Endothelial cell (in vitro differentiated cells): ENCODE results near the gene CCDC182. TPM values are rescaled to one million over a fixed set of nuclear protein-coding genes. Genes with fewer than 3 reads are reported as not detected.

ENCODE experiments used
- DNase-seq: peaks from one replicate; pipeline ENCODE4 v3.0.0; 2021; ENCODE audit warnings: low spot score
- H3K27ac Mint-ChIP-seq: one replicate; pipeline ENCODE4 v1.8.0; 2021; ENCODE audit warnings: mixed read lengths, inconsistent platforms; ENCODE audit not compliant: unreplicated experiment
- H3K27me3 Mint-ChIP-seq: one replicate; pipeline ENCODE4 v1.8.0; 2021; ENCODE audit warnings: mild to moderate bottlenecking, moderate library complexity, mixed read lengths, inconsistent platforms; ENCODE audit not compliant: unreplicated experiment
- H3K36me3 Mint-ChIP-seq: one replicate; pipeline ENCODE4 v1.8.0; 2021; ENCODE audit warnings: mild to moderate bottlenecking, low read depth, mixed read lengths, inconsistent platforms; ENCODE audit not compliant: unreplicated experiment
- H3K4me1 Mint-ChIP-seq: one replicate; pipeline ENCODE4 v1.8.0; 2021; ENCODE audit warnings: mild to moderate bottlenecking, mixed read lengths, inconsistent platforms; ENCODE audit not compliant: unreplicated experiment
- H3K4me3 Mint-ChIP-seq: one replicate; pipeline ENCODE4 v1.8.0; 2021; ENCODE audit warnings: mild to moderate bottlenecking, mixed read lengths, inconsistent platforms; ENCODE audit not compliant: unreplicated experiment
- H3K9me3 Mint-ChIP-seq: one replicate; pipeline ENCODE4 v1.8.0; 2021; ENCODE audit warnings: mixed read lengths, inconsistent platforms; ENCODE audit not compliant: unreplicated experiment
- CTCF ChIP-seq: fragments of 200-600 bp; sonication (generic); IDR thresholded peaks from one replicate; pipeline ENCODE4 v1.5.0; 2021; ENCODE audit warnings: antibody characterized with exemption; ENCODE audit not compliant: unreplicated experiment
- total RNA-seq: library from RNA; stranded (reverse); fragmentation: NEBNext Ultra II Directional; extraction: Animal tissue kit (Norgen Biotek cat#: 25700); gene quantifications from one replicate; pipeline ENCODE4 v1.2.1, GENCODE V29; 2021; ENCODE audit not compliant: unreplicated experiment

The CCDC182 gene
- total RNA-seq, 1 donor from 2014 or later, result not detected

DNA sequence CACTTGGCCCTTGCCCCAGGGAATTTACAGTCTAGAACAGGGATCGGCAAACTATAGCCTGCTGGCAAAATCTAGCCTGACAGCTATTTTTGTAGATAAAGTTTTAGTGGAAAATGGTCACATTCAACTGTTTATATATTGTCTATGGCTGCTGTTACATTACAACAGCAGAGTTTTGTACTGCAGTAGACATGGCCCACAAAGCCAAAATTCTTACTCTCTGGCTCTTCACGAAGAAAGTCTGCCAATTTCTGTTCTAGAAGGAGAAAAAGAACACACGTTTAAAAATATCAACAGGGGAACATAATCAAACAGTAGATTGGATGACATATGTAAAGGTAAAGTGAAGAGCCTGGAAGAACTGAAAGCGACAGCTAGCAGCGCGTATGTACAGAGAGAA, 33.2 kb upstream of the CCDC182 start:
- no peak overlapping the region for H3K4me3 Mint-ChIP-seq
- no peaks in the 10 kb centered on the region for H3K27me3 Mint-ChIP-seq
- no peak for TF ChIP-seq CTCF
- H3K36me3 Mint-ChIP-seq, result no peaks in the 10 kb centered on the region
- H3K27ac Mint-ChIP-seq, result no peak overlapping the region
- no peak for DNase-seq
- H3K4me1 Mint-ChIP-seq, result peaks cover 11% of the 10 kb centered on the region
- no peaks in the 10 kb centered on the region for H3K9me3 Mint-ChIP-seq

DNA sequence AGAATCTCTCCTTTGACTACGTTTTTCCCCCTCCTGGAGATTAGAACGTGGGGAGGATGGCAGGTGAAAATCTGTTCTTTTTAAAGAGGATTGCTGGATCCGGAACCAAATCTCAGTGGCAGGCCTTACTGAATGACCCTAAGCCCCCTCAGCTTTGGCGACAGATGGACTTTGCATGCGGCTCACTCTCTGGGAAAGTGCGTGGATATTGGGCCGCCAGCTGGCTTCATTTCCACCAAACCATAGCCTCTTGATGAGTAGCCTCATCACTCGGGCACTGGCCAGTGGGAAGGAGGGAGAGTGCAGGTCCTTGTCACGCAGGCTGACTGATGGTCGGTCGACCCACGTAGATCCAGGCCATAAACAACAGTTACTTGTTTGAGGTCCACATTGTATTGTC, 31.3 kb upstream of the CCDC182 start:
- Mint-ChIP-seq H3K27ac (no peak overlapping the region), H3K36me3 (no peaks in the 10 kb centered on the region), H3K4me1 (peaks cover 8% of the 10 kb centered on the region), H3K9me3 (no peaks in the 10 kb centered on the region), H3K4me3 (no peak overlapping the region), H3K27me3 (peaks cover 2% of the 10 kb centered on the region)
- DNase-seq, result no peak
- TF ChIP-seq CTCF, result no peak

- Mint-ChIP-seq H3K4me1 (peaks cover 8% of the 10 kb centered on the region), H3K9me3 (no peaks in the 10 kb centered on the region), H3K27me3 (peaks cover 2% of the 10 kb centered on the region), H3K4me3 (no peak overlapping the region), H3K36me3 (no peaks in the 10 kb centered on the region), H3K27ac (no peak overlapping the region)
- TF ChIP-seq CTCF, result no peak
- no peak for DNase-seq
These were observed 29.8 kb upstream of the CCDC182 start for GRCh38 chr17:57774872-57775271.

GRCh38 chr17:57773557-57773956, 28.5 kb upstream of the CCDC182 start:
- DNase-seq, result no peak
- H3K4me1 Mint-ChIP-seq, result peaks cover 8% of the 10 kb centered on the region
- no peaks in the 10 kb centered on the region for H3K36me3 Mint-ChIP-seq
- no peak for TF ChIP-seq CTCF
- peaks cover 2% of the 10 kb centered on the region for H3K27me3 Mint-ChIP-seq
- no peak overlapping the region for H3K4me3 Mint-ChIP-seq
- no peaks in the 10 kb centered on the region for H3K9me3 Mint-ChIP-seq
- H3K27ac Mint-ChIP-seq, result peak overlapping the region; percentile 21

- no peak overlapping the region for H3K4me3 Mint-ChIP-seq
- H3K36me3 Mint-ChIP-seq, result no peaks in the 10 kb centered on the region
- no peak for TF ChIP-seq CTCF
- peaks cover 8% of the 10 kb centered on the region for H3K4me1 Mint-ChIP-seq
- no peak overlapping the region for H3K27ac Mint-ChIP-seq
- no peak for DNase-seq
- H3K9me3 Mint-ChIP-seq, result no peaks in the 10 kb centered on the region
- peaks cover 2% of the 10 kb centered on the region for H3K27me3 Mint-ChIP-seq
These were observed 27.7 kb upstream of the CCDC182 start for GRCh38 chr17:57772774-57773173.
